NCI-H187 (cell line): ENCODE data around the gene NUMBL.
A peak's percentile ranks its signal among the peaks of the same experiment; 100 is the strongest.

Experiments used
- DNase-seq, 2 experiments: peaks; one replicate each; lab custom pipeline; 2025; lab: John Stamatoyannopoulos, UW

Gene NUMBL

DNA sequence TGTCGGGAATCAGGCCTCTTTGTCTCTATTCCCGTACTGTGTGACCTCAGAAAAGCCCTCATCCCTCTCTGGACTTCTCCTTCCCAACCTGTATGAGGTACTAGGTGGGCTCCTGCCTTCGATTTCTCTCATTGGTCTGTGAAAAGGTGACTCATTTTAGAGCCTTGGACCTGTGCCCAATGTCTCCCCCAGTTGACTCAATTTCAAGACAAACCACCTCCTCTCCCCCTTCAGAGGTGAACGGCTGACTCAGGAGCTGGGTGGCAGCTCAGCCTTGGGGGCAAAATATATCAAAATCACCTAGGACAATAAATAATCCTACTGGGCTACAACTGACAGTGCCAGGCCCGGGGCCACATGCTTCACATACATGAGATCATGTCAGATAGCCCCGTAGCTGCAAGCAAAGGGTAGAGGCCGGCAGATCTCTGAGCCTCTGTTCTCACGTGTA, 25.6 kb upstream of the NUMBL start:
- DNase-seq: no peak

GRCh38 chr19:40714441-40715299, 24.2 kb upstream of the NUMBL start:
- peak; percentile 89 to 91 for DNase-seq

- DNase-seq: no peak
Measured at GRCh38 chr19:40713939-40714338, 23.5 kb upstream of the NUMBL start.

- no peak for DNase-seq
Measured at GRCh38 chr19:40709817-40710216, 19.4 kb upstream of the NUMBL start.

DNA sequence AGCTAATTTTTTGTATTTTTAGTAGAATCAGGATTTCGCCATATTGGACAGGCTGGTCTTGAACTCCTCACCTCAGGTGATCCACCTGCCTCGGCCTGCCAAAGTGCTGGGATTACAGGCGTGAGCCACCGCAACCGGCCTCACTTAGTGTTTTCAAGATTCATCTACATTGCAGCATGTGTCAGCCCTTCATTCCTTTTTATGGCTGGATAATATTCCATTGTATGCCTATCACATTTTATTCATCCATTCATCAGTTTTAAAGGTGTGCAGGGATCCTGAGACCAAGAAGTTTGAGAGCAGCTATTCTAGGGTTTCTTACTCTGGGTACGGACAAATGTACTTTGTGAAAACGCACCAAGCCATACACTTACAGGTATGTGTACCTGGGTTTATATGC, 17.2 kb upstream of the NUMBL start:
- DNase-seq: no peak

GRCh38 chr19:40705950-40706619, 15.6 kb upstream of the NUMBL start:
- DNase-seq: no peak

GRCh38 chr19:40705362-40705651, 14.9 kb upstream of the NUMBL start:
- no peak for DNase-seq

GRCh38 chr19:40704491-40705361, 14.3 kb upstream of the NUMBL start:
- no peak for DNase-seq

DNA sequence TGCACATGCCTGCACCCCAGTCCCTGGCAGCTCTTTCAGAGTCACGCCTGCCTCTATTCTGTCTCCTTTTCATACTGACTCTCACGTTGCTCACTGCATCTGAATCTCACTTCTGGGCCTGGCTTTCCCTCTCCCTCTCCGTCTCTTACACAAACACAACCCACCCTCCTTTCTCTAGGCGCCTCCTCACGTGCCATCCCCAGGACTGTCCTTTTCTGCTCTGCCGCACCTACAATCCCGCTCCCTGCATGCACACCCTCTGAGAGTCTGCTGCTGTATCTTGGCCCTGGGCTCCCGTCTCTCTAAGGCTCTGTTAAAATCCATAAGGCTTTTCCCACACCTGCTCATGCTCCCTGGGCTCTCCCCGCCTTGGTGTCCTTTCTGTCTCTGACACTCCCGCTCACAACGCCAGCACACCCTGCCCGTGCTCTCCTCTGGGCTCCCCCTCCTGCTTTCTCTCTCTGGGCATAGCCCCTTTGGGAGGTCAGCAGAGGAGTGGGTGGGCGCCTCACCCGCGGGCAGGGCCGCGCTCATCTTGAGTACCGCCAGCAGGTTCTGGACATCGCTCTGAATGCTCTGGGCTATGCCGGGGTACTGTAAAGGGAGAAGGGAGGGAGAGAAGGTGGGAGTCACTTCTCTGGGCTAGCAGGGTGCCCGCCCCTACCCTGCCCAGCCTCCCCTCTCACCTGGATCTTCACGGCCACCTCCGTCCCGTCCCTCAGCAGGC, 12.7 kb upstream of the NUMBL start:
- DNase-seq: no peak

- DNase-seq: no peak
Measured at GRCh38 chr19:40702337-40703012, 12.0 kb upstream of the NUMBL start.

- DNase-seq: no peak
Measured at GRCh38 chr19:40701758-40702157, 11.3 kb upstream of the NUMBL start.

DNA sequence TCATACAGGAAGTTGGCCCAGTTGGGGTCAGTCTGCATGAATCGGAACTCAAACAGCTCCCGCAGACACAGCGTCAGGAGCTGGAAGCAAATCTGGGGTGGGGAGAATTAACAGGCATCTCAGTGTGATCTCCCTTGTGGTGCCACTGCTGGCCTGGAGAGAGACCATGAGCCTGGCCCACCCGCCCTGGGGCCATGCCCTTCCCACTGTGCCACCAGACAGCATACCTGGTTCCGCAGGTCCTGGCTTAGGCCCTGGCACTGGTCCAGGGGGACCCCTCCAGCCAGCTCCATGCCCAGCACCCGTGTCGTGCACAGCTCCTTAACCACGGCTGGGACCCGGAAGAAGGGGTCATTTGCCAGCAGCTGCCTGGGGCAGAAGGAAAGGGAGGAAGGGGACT, 9.6 kb upstream of the NUMBL start:
- no peak for DNase-seq

DNA sequence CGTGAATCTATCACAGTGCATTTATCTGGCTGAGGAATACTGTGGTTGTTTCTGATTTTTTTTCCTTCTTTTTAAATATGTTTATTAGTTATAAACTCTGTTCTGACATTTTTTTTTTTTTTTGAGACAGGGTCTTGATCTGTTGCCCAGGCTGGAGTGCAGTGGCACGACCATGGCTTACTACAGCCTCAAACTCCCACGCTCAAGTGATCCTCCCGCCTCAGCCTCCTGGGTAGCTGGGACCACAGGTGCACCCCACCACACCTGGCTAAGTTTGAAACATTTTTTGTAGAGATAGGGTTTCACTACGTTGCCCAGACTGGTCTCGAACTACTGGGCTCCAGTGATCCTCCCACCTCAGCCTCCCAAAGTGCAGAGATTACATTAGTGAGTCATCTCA, 6.6 kb upstream of the NUMBL start:
- no peak for DNase-seq

DNA sequence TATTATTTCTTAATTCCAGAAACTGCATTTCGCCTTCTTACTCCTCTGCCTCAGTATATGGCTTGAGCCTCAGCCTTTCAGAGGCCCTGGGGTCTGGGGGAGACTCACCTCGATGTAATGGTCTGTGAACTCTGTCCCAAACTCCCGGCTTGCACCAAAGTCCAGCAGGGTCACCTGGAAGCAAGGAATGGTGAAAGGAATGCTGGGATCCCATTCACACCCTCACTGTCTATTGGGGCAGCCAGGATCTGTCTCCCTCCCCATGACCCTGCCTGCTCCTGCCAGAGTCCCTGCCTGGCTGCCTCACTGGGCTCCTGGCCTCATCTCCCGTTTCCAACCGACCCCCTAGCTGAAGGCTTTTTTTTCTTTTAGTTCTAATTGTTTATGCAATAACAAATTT, 5.4 kb upstream of the NUMBL start:
- DNase-seq: no peak

DNA sequence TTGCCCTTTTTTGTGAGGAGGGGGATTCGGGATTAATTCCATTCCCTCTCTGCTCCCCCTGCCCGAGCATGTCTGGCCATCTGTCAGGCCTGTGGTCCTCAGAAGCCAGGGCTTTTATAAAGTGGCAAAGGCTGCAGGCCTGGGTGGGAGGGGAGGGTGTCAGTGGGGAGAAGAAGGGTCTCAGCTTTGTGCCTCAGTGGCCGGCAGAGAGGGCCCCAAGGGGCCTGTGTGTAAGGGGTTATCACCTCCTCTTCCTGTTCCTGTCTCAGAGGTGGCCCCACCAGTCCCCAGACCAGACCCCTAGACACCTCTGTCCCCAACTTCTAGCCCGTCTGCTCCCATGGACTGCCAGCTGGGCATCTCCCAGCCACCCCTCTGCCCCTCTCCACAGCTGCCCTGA, 3.4 kb upstream of the NUMBL start:
- no peak for DNase-seq

DNA sequence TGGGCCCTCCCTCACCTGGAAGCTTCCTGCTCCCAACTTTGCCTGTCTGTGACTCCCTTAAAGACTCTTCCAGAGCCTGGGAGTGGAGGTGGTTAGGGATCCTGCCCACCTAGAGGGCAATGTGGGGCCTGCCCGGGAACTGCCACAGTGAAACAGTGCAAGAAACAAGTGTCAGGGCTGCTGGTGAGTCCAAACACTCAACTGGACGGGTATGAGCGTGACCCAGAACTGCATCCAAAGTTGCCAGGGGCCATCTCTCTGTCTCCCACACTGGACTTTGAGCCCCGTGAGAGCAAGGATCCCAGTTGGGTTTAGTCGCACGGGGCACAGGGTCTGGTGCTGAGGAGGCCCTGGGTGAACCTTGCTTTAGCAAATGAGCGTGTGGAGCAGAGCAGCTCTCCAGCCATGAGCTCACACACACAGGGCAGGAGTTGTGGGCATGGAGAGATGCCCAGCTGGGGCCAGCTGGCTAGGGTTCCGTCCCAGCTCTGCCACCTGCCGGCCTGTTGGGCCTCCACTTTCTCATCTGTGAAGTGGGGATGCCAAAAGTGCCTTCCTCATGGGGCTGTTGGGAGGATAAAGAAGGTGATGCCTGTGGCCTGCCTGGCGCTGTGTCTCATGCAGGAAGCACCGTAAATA, 2.8 kb upstream of the NUMBL start:
- DNase-seq: no peak

- DNase-seq: no peak
Measured at GRCh38 chr19:40692212-40692551, 1.7 kb upstream of the NUMBL start.

GRCh38 chr19:40691421-40692211, 1.2 kb upstream of the NUMBL start:
- DNase-seq: peak in 1 of 2 experiments; percentile 76

DNA sequence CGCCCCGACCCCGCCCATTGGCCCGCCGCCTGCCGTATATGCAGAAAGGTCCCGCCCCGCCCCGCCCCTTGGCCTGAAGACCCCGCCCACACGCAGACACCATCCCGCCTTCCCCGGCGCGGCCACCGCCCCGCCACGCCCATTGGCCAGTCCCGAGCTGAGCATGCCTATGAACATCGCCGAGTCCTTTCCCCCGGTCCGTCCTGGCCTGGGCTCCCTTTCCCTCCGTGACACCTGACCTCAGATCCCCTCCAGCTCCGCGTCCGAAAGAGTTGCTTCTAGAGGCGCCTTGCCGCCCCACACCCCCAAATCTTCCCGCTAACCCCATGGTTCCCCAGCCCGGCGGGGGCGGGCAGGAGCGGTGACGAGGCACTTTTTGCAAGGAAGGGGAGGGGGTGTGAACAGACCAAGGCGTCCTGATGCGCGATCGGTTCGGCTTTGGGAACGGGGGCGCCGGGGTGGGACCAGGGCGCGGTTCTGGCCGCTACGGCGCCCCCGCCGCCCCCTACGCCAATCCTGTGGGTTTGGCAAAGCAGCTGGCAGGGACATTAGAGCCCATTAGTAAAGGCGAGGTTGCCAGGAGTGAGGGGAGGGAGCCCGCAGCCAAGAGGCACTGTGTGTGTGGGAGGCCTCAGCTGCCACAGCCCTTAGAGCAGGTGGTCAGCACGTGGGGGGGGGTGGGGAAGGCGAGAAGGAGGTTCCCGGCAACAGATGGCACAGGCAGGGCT, 406 bp upstream of the NUMBL start:
- peak; percentile 84 to 94 for DNase-seq
